WTC11 (cell line): ENCODE data around the gene ARL6IP5.

ENCODE experiments used
- MAX ChIP-seq: sonication (generic); formaldehyde crosslinking; IDR thresholded peaks from 2 replicates; pipeline ENCODE4 v1.8.0; 2022; ENCODE audit warnings: mild to moderate bottlenecking, missing genetic modification reagents
- NFYB ChIP-seq: sonication (generic); formaldehyde crosslinking; conservative IDR thresholded peaks from 2 replicates; pipeline ENCODE4 v1.8.0; 2022; ENCODE audit warnings: low read depth, missing genetic modification reagents
- TF ChIP-seq, protein P1 (sequence below): fragments of 200-600 bp; IDR thresholded peaks from 2 replicates; pipeline ENCODE4 v1.8.0; 2022; ENCODE audit warnings: antibody characterized with exemption

GRCh38 chr3:69044608-69045007, 40.1 kb upstream of the ARL6IP5 start:
- no peak for TF ChIP-seq MAX (CRISPR knock-in tag)
- TF ChIP-seq, protein P1, sequence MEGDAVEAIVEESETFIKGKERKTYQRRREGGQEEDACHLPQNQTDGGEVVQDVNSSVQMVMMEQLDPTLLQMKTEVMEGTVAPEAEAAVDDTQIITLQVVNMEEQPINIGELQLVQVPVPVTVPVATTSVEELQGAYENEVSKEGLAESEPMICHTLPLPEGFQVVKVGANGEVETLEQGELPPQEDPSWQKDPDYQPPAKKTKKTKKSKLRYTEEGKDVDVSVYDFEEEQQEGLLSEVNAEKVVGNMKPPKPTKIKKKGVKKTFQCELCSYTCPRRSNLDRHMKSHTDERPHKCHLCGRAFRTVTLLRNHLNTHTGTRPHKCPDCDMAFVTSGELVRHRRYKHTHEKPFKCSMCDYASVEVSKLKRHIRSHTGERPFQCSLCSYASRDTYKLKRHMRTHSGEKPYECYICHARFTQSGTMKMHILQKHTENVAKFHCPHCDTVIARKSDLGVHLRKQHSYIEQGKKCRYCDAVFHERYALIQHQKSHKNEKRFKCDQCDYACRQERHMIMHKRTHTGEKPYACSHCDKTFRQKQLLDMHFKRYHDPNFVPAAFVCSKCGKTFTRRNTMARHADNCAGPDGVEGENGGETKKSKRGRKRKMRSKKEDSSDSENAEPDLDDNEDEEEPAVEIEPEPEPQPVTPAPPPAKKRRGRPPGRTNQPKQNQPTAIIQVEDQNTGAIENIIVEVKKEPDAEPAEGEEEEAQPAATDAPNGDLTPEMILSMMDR, result no peak
- TF ChIP-seq NFYB (CRISPR knock-in tag), result no peak
